ENCODE results near the gene TST. TPM values are rescaled to one million over a fixed set of nuclear protein-coding genes. Genes with fewer than 3 reads are reported as not detected.

TST gene
- total RNA-seq, 1 experiment from 2014 or later, result 16.2 TPM

- DNase-seq (ENCODE audit: unreplicated experiment), result no peak
- intact Hi-C loops (cut with micrococcal nuclease), result no loop called here
- CTCF ChIA-PET, result interaction anchor here (1.4 kb wide), 1 partner anchor 9 kb away, joined by 3 read pairs; no protein-coding TSS in a partner anchor
- peaks cover 6% of the 10 kb centered on the region for H3K4me1 Mint-ChIP-seq (ENCODE audit: insufficient read depth, unreplicated experiment)
- H3K9me3 Mint-ChIP-seq (ENCODE audit: unreplicated experiment), result no peaks in the 10 kb centered on the region
- POLR2A ChIA-PET, result no interaction called here
- H3K27me3 Mint-ChIP-seq (ENCODE audit: insufficient read depth, unreplicated experiment), result no peaks in the 10 kb centered on the region
- peaks cover 20% of the 10 kb centered on the region for H3K36me3 Mint-ChIP-seq (ENCODE audit: insufficient read depth, unreplicated experiment)
- no peak overlapping the region for H3K27ac Mint-ChIP-seq (ENCODE audit: low read depth, unreplicated experiment)
- H3K4me3 Mint-ChIP-seq (ENCODE audit: unreplicated experiment), result no peak overlapping the region
- BruUV-seq (replicated peaks), result no TSS peak
- no peak for TF ChIP-seq CTCF (IDR thresholded peaks at IDR 0.05; ENCODE audit: unreplicated experiment)
Measured at GRCh38 chr22:37053310-37054055, 34.2 kb upstream of the TST start.

GRCh38 chr22:37052386-37053309, 33.4 kb upstream of the TST start:
- Mint-ChIP-seq H3K4me3 (ENCODE audit: unreplicated experiment) (peak overlapping the region; percentile 66), H3K4me1 (ENCODE audit: insufficient read depth, unreplicated experiment) (peaks cover 6% of the 10 kb centered on the region), H3K36me3 (ENCODE audit: insufficient read depth, unreplicated experiment) (peaks cover 15% of the 10 kb centered on the region), H3K9me3 (ENCODE audit: unreplicated experiment) (no peaks in the 10 kb centered on the region), H3K27ac (ENCODE audit: low read depth, unreplicated experiment) (no peak overlapping the region), H3K27me3 (ENCODE audit: insufficient read depth, unreplicated experiment) (no peaks in the 10 kb centered on the region)
- no peak for TF ChIP-seq CTCF (IDR thresholded peaks at IDR 0.05; ENCODE audit: unreplicated experiment)
- ChIA-PET CTCF (interaction anchor here (1.4 kb wide), 1 partner anchor 8 kb away, joined by 3 read pairs; no protein-coding TSS in a partner anchor), POLR2A (no interaction called here)
- BruUV-seq (replicated peaks), result no TSS peak
- intact Hi-C loops (cut with micrococcal nuclease), result no loop called here
- DNase-seq (ENCODE audit: unreplicated experiment), result no peak

- Mint-ChIP-seq H3K36me3 (ENCODE audit: insufficient read depth, unreplicated experiment) (peaks cover 7% of the 10 kb centered on the region), H3K27ac (ENCODE audit: low read depth, unreplicated experiment) (no peak within 1 kb of the TSS), H3K27me3 (ENCODE audit: insufficient read depth, unreplicated experiment) (no peaks in the 10 kb centered on the region), H3K4me3 (ENCODE audit: unreplicated experiment) (peak within 1 kb of the TSS; percentile 66), H3K9me3 (ENCODE audit: unreplicated experiment) (no peaks in the 10 kb centered on the region), H3K4me1 (ENCODE audit: insufficient read depth, unreplicated experiment) (peaks cover 6% of the 10 kb centered on the region)
- BruUV-seq (replicated peaks), result no TSS peak
- intact Hi-C loops (cut with micrococcal nuclease), result no loop called here
- TF ChIP-seq CTCF (IDR thresholded peaks at IDR 0.05; ENCODE audit: unreplicated experiment), result no peak
- ChIA-PET CTCF (no interaction called here), POLR2A (interaction anchor here (0.6 to 1.3 kb wide), 3 partner anchors 19 to 270 kb away, joined by 3 to 4 read pairs (median 3); no protein-coding TSS in a partner anchor)
- peak; percentile 51 for DNase-seq (ENCODE audit: unreplicated experiment)
Measured at GRCh38 chr22:37051391-37052385, 32.4 kb upstream of the TST start, which contains the start of gene KCTD17. KCTD17 (plus strand) TSS chr22:37051742; CDS start chr22:37051761, 19 bp downstream.

Data from MCF 10A (cell line).